ENCODE data around the gene PTGER3.

The PTGER3 gene

DNA sequence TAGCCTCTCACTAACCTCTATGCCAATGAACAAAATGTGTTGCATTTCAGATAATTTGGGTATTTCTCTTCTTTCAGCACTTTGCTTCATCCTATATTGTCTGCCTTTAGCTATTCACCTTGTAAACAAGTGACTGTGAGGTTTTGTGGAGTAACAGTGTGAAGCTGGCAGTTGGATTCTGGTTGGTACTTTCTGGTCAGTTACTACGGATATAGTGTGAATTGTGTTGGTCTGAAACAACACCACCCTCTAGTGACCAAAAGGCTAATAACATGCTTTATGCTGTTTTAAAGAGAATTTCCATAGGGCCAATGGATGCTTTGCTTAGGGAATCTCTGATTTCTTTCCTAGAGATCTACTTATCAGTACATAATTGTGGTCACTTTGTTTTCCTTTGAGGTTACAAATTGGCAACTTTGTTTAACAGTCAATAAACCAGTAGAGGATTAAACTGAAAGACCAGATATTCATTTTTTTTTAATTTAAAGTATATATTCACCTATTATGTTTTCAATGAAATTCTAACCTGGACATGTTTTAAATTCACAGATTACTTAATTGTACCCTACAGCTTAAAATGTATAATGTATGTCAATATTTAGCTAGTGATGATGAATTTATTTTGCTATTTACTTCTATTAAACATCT, 2.5 kb upstream of the PTGER3 start:
- DNase-seq, result peak in 1 of 5 experiments; percentile 59

- peak in 2 of 5 experiments; percentile 2 to 41 for DNase-seq
Observed at GRCh38 chr1:71046891-71047634, 553 bp downstream of the PTGER3 start.

DNA sequence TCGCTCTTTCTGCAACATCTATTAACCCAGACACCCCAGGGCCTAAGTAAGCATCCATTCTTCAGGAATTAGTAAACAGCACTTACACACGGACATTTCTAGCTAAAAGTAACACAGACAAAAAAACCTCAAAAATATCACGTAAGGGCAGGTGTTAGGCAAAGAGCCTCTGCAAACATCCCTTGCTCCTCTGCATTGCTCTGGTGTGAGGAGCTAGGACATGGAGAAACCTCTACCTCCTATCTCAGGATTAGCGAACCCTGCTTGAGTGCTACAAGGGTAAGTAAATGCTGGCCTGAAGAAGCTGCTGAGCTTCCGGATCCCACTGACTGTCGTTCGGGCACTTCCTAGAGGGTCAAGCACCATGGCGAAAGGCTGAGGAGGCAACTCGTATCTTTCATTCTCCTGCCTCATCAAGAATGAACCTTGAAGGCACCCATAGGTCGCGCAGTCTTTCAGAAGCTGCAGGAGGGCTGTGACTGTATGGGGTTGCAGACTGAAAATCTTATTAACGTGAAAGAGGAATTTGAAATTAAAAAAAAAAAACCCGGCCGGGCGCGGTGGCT, 2.1 kb downstream of the PTGER3 start:
- no peak for DNase-seq

- DNase-seq, result no peak
Observed at GRCh38 chr1:71044833-71045232, 2.8 kb downstream of the PTGER3 start.

GRCh38 chr1:71043065-71043464, 4.6 kb downstream of the PTGER3 start:
- no peak for DNase-seq

DNA sequence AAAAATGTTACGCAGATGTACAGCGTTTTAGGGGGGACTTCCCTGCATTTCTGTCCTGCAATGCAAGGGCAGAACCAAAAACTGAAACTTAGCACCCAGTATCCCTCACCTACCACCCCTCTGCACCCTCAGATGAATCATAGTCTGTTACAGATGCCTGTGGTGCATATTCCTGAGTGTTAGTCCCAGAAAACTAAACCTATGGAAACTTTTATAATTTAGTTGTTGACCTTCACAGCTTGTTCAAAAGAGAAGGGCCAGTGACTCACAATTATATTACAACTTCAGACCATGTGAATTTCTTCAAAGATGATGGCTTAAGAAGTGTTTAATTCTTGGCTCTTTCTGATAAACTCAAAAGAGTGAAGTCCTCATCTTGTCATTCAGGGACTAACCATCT, 5.8 kb downstream of the PTGER3 start:
- DNase-seq, result no peak

- no peak for DNase-seq
Observed at GRCh38 chr1:71039661-71040262, 7.9 kb downstream of the PTGER3 start.

GRCh38 chr1:71038942-71039341, 8.7 kb downstream of the PTGER3 start:
- no peak for DNase-seq

GRCh38 chr1:71037829-71038620, 9.6 kb downstream of the PTGER3 start:
- DNase-seq, result peak in 1 of 5 experiments; percentile 56

DNA sequence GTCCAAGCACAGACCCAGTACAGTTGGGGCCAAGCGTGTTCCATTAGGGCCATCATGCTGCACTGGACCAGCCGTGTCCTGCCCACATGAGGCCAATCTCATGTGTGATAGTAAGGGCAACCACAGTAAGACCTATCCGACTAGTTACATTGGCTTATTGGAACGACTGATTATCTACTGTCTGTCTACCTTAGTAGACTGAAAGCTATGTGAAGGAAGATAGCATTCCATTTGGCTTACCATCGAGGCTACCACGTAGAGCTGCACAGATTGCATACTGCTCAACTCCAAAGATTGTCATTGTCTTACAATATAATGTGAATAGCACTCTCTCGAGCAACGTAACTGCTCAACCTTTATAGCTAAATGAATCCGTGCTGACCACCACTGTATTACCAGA, 10.6 kb downstream of the PTGER3 start:
- DNase-seq, result no peak

GRCh38 chr1:71033136-71033535, 14.5 kb downstream of the PTGER3 start:
- no peak for DNase-seq

DNA sequence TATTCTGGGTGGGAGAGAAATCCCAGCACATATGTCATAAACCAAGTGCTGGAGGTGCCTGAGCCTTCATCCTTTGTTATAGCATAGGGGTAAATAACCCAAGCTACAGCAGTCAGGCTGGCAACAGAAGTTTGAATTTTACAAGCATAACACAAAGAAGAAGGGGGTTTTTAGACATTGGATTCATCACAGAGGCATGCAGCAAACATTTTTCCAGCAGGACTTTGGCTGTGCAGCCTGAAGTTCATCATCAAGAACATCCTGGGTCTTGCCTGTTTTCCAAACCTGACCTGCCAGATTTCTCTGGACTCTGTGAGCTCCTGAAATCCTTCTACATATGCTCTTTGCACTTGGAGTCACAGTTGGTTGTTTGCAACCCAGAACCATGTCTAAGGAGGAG, 16.2 kb downstream of the PTGER3 start:
- DNase-seq, result no peak

- no peak for DNase-seq
Observed at GRCh38 chr1:71030026-71030425, 17.6 kb downstream of the PTGER3 start.

DNA sequence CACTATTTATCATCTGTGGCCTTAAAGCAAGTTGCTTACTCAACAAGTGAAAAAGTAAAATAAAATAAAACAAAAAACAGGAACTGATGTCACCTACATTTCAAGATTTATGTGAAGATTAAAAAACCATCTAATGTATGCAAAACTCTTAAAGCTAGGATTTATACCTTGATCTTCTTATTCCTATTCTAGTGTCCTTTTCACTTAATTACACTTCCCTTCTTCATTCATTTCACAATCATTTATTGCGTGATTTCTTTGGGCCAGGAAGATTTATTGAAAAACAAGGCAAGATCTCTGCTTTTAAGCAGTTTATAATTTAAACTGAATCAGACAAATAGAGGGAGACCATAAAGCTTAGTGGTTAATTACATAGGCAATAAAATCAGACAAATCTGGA, 18.6 kb downstream of the PTGER3 start:
- DNase-seq, result no peak

- DNase-seq, result no peak
Observed at GRCh38 chr1:71027991-71028390, 19.6 kb downstream of the PTGER3 start.

GRCh38 chr1:71026093-71026492, 21.5 kb downstream of the PTGER3 start:
- DNase-seq, result no peak

- DNase-seq, result no peak
Observed at GRCh38 chr1:71023515-71023914, 24.1 kb downstream of the PTGER3 start.

DNA sequence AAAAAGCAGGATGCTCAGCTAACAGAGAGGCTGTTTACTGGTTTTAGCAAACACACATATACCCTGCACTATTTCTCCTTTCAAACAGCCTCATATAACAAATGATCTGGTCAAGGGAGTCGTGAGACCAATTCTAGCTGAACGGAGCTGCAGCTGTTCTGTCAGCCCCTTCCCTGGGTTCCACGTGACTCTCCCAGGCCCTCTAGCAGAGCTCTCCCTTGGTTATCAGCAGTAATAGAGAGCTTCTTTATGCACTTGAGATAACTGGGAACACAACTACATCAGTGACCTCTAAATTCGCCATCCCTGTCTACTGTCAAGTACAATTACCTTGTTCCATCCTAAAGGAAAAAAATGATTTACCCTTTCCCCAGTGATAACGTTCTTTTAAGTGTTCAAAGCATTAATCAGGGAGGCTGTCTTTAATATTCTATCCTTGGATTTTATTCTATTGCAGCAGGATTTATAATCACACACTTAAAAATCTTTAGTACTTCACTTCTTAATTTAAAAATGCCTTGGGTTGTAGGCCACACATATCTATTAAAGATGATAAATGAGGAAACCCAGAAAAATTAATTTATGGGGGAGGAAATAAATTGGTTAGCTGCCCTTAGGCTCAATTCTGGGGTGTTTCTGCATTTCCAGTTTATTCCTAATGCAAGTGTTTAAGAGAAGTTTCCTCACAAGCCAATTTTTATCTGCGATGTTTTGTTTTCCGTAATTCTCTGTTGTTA, 28.2 kb downstream of the PTGER3 start:
- no peak for DNase-seq

DNA sequence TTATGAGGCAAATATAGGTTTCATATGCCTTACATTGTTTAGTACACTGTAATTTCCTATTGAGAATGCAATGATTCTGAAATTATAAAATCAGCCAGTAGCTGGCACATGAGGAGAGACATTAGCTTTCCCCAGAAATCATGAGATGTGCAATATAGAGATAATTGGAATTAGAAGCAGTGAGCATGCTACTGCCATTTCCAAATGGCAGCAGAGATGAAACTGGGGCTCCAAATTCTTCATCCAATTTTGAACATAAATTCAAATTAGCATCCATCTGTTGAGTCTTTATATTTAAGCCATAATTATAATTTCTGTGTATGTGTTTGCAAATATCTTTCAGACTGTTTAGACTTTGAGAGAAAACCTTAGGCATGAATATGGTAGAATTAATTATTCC, 28.8 kb downstream of the PTGER3 start:
- DNase-seq, result no peak

DNA sequence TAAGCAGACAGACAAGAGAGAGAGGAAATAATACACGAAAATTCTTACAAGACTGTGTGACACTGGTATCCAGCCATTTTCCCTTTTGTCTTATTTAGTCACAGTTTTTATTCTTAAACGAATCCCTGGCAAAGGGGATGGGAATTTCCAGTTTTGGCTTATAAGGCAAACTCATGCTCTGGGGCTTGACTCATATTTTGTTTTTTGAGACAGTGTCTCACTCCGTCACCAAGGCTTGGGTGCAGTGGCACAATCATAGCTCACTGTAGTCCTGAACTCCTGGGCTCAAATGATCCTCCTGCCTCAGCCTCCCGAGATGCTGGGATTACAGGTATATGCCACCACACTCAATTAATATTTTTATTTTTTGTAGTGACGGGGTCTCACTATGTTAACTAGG, 31.9 kb downstream of the PTGER3 start:
- DNase-seq, result no peak

- no peak for DNase-seq
Observed at GRCh38 chr1:71014178-71014579, 33.4 kb downstream of the PTGER3 start.
